H1 (cell line): ENCODE measurements around the gene TRAK1. TPM values are rescaled to one million over a fixed set of nuclear protein-coding genes. Genes with fewer than 3 reads are reported as not detected.

Experiments
- polyA plus RNA-seq, 7 experiments: library from polyadenylated mRNA; depleted of rRNA in 3 of 7; stranded (reverse) in 5 of 7; unstranded in 2 of 7; fragments of >200 nt in 5 of 7; fragments of 200-250 nt in 2 of 7; gene quantifications; 1 replicate in 5 of 7; 2 replicates in 1 of 7; 4 replicates in 1 of 7; pipeline versions ENCODE4 v1.2.1 to v1.2.3, GENCODE V29; 2011 to 2013; ENCODE audit warnings: missing spikeins in 2 of 7, mixed read lengths in 2 of 7
- total RNA-seq: library from RNA; stranded (reverse); fragmentation: NEBNext Ultra II Directional; extraction: Animal tissue kit (Norgen Biotek cat#: 25700); gene quantifications from 2 replicates; pipeline ENCODE4 v1.2.1, GENCODE V29; 2021
- TF ChIP-seq, protein P1 (sequence below): IDR thresholded peaks from 2 replicates; pipeline ENCODE4 v1.6.1; 2012; ENCODE audit warnings: inconsistent platforms

Gene TRAK1
- total and polyA plus RNA-seq, 2 of the 8 experiments (the other 6 are each of a cell fraction or from before 2014, with no cell fraction given) = 21.3 to 32.7 TPM

- TF ChIP-seq, protein P1, sequence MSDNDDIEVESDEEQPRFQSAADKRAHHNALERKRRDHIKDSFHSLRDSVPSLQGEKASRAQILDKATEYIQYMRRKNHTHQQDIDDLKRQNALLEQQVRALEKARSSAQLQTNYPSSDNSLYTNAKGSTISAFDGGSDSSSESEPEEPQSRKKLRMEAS = no peak
- TF ChIP-seq, all 59 proteins: peak for 0
Measured at GRCh38 chr3:42192334-42193200, 101.4 kb downstream of the TRAK1 start (continued).
